ENCODE results near the gene LCN12. TPM values are rescaled to one million over a fixed set of nuclear protein-coding genes. Genes with fewer than 3 reads are reported as not detected.

The LCN12 gene
- polyA plus RNA-seq, 4 donors, result 1.4 to 54.6 (median 23.8) TPM

Other genes starting within 250 kb of the LCN12 start
- 10 to 100 TPM; 23.3 to 40.4 (median 27.4) TPM for gene DIPK1B, start 239.7 kb upstream of the LCN12 start, polyA plus RNA-seq (ENCODE audit: insufficient read length in 4 of 4)
- 1 to 10 TPM in 2 of 4 donors, under 1 TPM in 2; 0.18 to 2.1 (median 0.90) TPM for gene LCN10, start 209.3 kb upstream of the LCN12 start, polyA plus RNA-seq (ENCODE audit: insufficient read length in 4 of 4)
- not detected for gene LCN6, start 203.7 kb upstream of the LCN12 start, polyA plus RNA-seq (ENCODE audit: insufficient read length in 4 of 4)
- under 1 TPM; 0.10 to 0.50 (median 0.20) TPM for gene LCN8, start 194.0 kb upstream of the LCN12 start, polyA plus RNA-seq (ENCODE audit: insufficient read length in 4 of 4)
- gene LCN15, start 187.8 kb upstream of the LCN12 start, polyA plus RNA-seq (ENCODE audit: insufficient read length in 4 of 4), result under 1 TPM in 3 of 4 donors, not detected in 1; 0.06 to 0.14 (median 0.07) TPM
- 10 to 100 TPM; 35.6 to 86.2 (median 64.2) TPM for gene TMEM141, start 160.9 kb upstream of the LCN12 start, polyA plus RNA-seq (ENCODE audit: insufficient read length in 4 of 4)
- 1 to 10 TPM; 2.5 to 6.5 (median 4.9) TPM for gene CCDC183, start 155.9 kb upstream of the LCN12 start, polyA plus RNA-seq (ENCODE audit: insufficient read length in 4 of 4)
- gene RABL6, start 144.3 kb upstream of the LCN12 start, polyA plus RNA-seq (ENCODE audit: insufficient read length in 4 of 4), result 10 to 100 TPM; 39.9 to 78.9 (median 60.1) TPM
- 1 to 10 TPM in 2 of 4 donors, under 1 TPM in 2; 0.46 to 1.7 (median 0.97) TPM for gene AJM1, start 109.8 kb upstream of the LCN12 start, polyA plus RNA-seq (ENCODE audit: insufficient read length in 4 of 4)
- gene PHPT1, start 102.9 kb upstream of the LCN12 start, polyA plus RNA-seq (ENCODE audit: insufficient read length in 4 of 4), result 100 to 1,000 TPM in 1 of 4 donors, 10 to 100 TPM in 3; 71.8 to 120 (median 83.5) TPM
- 10 to 100 TPM in 1 of 4 donors, 1 to 10 TPM in 3; 4.7 to 11.6 (median 6.3) TPM for gene MAMDC4, start 99.9 kb upstream of the LCN12 start, polyA plus RNA-seq (ENCODE audit: insufficient read length in 4 of 4)
- gene EDF1, start 86.0 kb upstream of the LCN12 start, polyA plus RNA-seq (ENCODE audit: insufficient read length in 4 of 4), result 100 to 1,000 TPM; 266 to 396 (median 335) TPM
- gene TRAF2, start 65.8 kb upstream of the LCN12 start, polyA plus RNA-seq (ENCODE audit: insufficient read length in 4 of 4), result 10 to 100 TPM in 3 of 4 donors, 1 to 10 TPM in 1; 6.4 to 16.3 (median 13.3) TPM
- gene FBXW5, start 7.5 kb upstream of the LCN12 start, polyA plus RNA-seq (ENCODE audit: insufficient read length in 4 of 4), result 10 to 100 TPM; 34.7 to 67.2 (median 37.2) TPM
- 1 to 10 TPM in 1 of 4 donors, under 1 TPM in 3; 0.26 to 1.1 (median 0.52) TPM for gene C8G, start 7.0 kb upstream of the LCN12 start, polyA plus RNA-seq (ENCODE audit: insufficient read length in 4 of 4)
- 10 to 100 TPM in 3 of 4 donors, 1 to 10 TPM in 1; 3.8 to 66.7 (median 27.7) TPM for gene PTGDS, start 25.2 kb downstream of the LCN12 start, polyA plus RNA-seq (ENCODE audit: insufficient read length in 4 of 4)
- under 1 TPM in 3 of 4 donors, not detected in 1; 0.11 to 0.45 (median 0.13) TPM for gene LCNL1, start 30.7 kb downstream of the LCN12 start, polyA plus RNA-seq (ENCODE audit: insufficient read length in 4 of 4)
- gene PAXX, start 40.1 kb downstream of the LCN12 start, polyA plus RNA-seq (ENCODE audit: insufficient read length in 4 of 4), result 10 to 100 TPM; 22.4 to 46.5 (median 28.3) TPM
- 1 to 10 TPM in 1 of 4 donors, under 1 TPM in 3; 0.34 to 1.4 (median 0.57) TPM for gene CLIC3, start 44.3 kb downstream of the LCN12 start, polyA plus RNA-seq (ENCODE audit: insufficient read length in 4 of 4)
- 10 to 100 TPM; 18.7 to 52.8 (median 39.7) TPM for gene ABCA2, start 76.0 kb downstream of the LCN12 start, polyA plus RNA-seq (ENCODE audit: insufficient read length in 4 of 4)
- not detected for gene FUT7, start 79.8 kb downstream of the LCN12 start, polyA plus RNA-seq (ENCODE audit: insufficient read length in 4 of 4)
- gene NPDC1, start 93.9 kb downstream of the LCN12 start, polyA plus RNA-seq (ENCODE audit: insufficient read length in 4 of 4), result 10 to 100 TPM; 20.4 to 48.7 (median 36.8) TPM
- gene ENTPD2, start 101.8 kb downstream of the LCN12 start, polyA plus RNA-seq (ENCODE audit: insufficient read length in 4 of 4), result 1 to 10 TPM; 3.2 to 7.5 (median 5.8) TPM
- gene SAPCD2, start 118.3 kb downstream of the LCN12 start, polyA plus RNA-seq (ENCODE audit: insufficient read length in 4 of 4), result 1 to 10 TPM; 4.5 to 8.3 (median 5.7) TPM
- gene UAP1L1, start 125.2 kb downstream of the LCN12 start, polyA plus RNA-seq (ENCODE audit: insufficient read length in 4 of 4), result 1 to 10 TPM; 1.6 to 6.6 (median 4.9) TPM
- 10 to 100 TPM; 48.7 to 73.8 (median 52.6) TPM for gene MAN1B1, start 134.7 kb downstream of the LCN12 start, polyA plus RNA-seq (ENCODE audit: insufficient read length in 4 of 4)
- 10 to 100 TPM; 11.1 to 34.8 (median 17.9) TPM for gene DPP7, start 162.5 kb downstream of the LCN12 start, polyA plus RNA-seq (ENCODE audit: insufficient read length in 4 of 4)
- under 1 TPM in 1 of 4 donors, not detected in 3; 0.20 TPM for gene GRIN1, start 186.9 kb downstream of the LCN12 start, polyA plus RNA-seq (ENCODE audit: insufficient read length in 4 of 4)
- not detected for gene LRRC26, start 217.8 kb downstream of the LCN12 start, polyA plus RNA-seq (ENCODE audit: insufficient read length in 4 of 4)
- gene TMEM210, start 219.8 kb downstream of the LCN12 start, polyA plus RNA-seq (ENCODE audit: insufficient read length in 4 of 4), result not detected
- gene ANAPC2, start 236.3 kb downstream of the LCN12 start, polyA plus RNA-seq (ENCODE audit: insufficient read length in 4 of 4), result 10 to 100 TPM; 32.7 to 54.9 (median 41.4) TPM
- 10 to 100 TPM; 35.6 to 63.6 (median 43.0) TPM for gene SSNA1, start 236.4 kb downstream of the LCN12 start, polyA plus RNA-seq (ENCODE audit: insufficient read length in 4 of 4)
- gene TPRN, start 248.5 kb downstream of the LCN12 start, polyA plus RNA-seq (ENCODE audit: insufficient read length in 4 of 4), result 10 to 100 TPM in 3 of 4 donors, 1 to 10 TPM in 1; 8.3 to 19.6 (median 11.5) TPM

Measured in left renal pelvis (tissue), 4 donors.